ENCODE measurements around the gene DPF3. TPM values are rescaled to one million over a fixed set of nuclear protein-coding genes. Genes with fewer than 3 reads are reported as not detected.

Gene DPF3
- total and polyA plus RNA-seq, 9 of the 15 experiments (the other 6 are each of a cell fraction or from before 2014, with no cell fraction given), result 0.21 to 4.9 (median 1.2) TPM

GRCh38 chr14:72742838-72743195, 151.1 kb downstream of the DPF3 start (continued):
- TF ChIP-seq PHB2 (IDR thresholded peaks at IDR 0.05; ENCODE audit: low read depth) (no peak), CBFB (CRISPR knock-in tag; IDR thresholded peaks at IDR 0.05) (no peak), ZKSCAN1 (IDR thresholded peaks at IDR 0.05; ENCODE audit: low read depth, low read length) (no peak), MYC (IDR thresholded peaks at IDR 0.05; ENCODE audit: low read depth, low read length) (no peak), MYC (CRISPR knock-in tag; IDR thresholded peaks at IDR 0.05; ENCODE audit: borderline replicate concordance, low read depth) (no peak), TGIF2 (CRISPR knock-in tag; IDR thresholded peaks at IDR 0.05) (no peak), FOXA1 (IDR thresholded peaks at IDR 0.05; ENCODE audit: borderline replicate concordance) (no peak)

GRCh38 chr14:72742118-72742837, 151.6 kb downstream of the DPF3 start:
- in situ Hi-C loops (cut with MboI), result no loop called here
- 11% methylated on average over 22 of the region's 27 CpGs for WGBS (ENCODE audit: insufficient coverage, low coverage, missing lambda C conversion rate)
- CTCF ChIA-PET (ENCODE audit: low intra/inter-chr PET ratio), result no interaction called here
- intact Hi-C loops (cut with micrococcal nuclease), result loop anchor here (10.0 kb wide), 1 partner anchor 83 kb away; no protein-coding TSS in a partner anchor
- Histone ChIP-seq H3K79me2 (ENCODE audit: control insufficient read depth, insufficient read depth, low read length) (no peaks in the 10 kb centered on the region), H3K27ac (ENCODE audit: extremely low read depth, low read depth, low read length) (no peak overlapping the region), H3K9me3 (replicated peaks; ENCODE audit: control insufficient read depth, insufficient read depth, low read depth, low read length) (no peaks in the 10 kb centered on the region), H3K4me2 (ENCODE audit: insufficient read depth, low read length) (peak overlapping the region; percentile 57), H3K9ac (ENCODE audit: insufficient read depth in 1 of 2, low read depth in 2 of 2, low read length in 2 of 2) (peak overlapping the region in 1 of 2 experiments; percentile 42; a peak in 1 of 4 replicates), H3K4me3 (no peak overlapping the region), H3K9me1 (ENCODE audit: control insufficient read depth, insufficient read depth, low read length) (no peaks in the 10 kb centered on the region), H3K4me1 (replicated peaks in 1 of 2; ENCODE audit: control insufficient read depth in 2 of 2, insufficient read depth in 2 of 2, low read length in 2 of 2) (peaks cover 16 to 17% of the 10 kb centered on the region in 2 experiments; a peak in 4 of 5 replicates), H2AFZ (ENCODE audit: low read depth, low read length) (peak overlapping the region; percentile 20), H3K36me3 (ENCODE audit: control insufficient read depth, insufficient read depth, low read length) (no peaks in the 10 kb centered on the region), H3K27me3 (ENCODE audit: control insufficient read depth in 2 of 2, insufficient read depth in 2 of 2, low read length in 2 of 2) (no peaks in the 10 kb centered on the region), H4K20me1 (replicated peaks; ENCODE audit: control insufficient read depth, insufficient read depth, low read length) (no peaks in the 10 kb centered on the region)
- peak; percentile 55 to 87 (median 70) for DNase-seq (ENCODE audit: extremely low read depth in 1 of 4, low spot score in 3 of 4)
- BruUV-seq (replicated peaks), result no TSS peak
- POLR2A ChIA-PET, result interaction anchor here (0.6 kb wide), 1 partner anchor 28 kb away, joined by 3 read pairs; no protein-coding TSS in a partner anchor
- peak; percentile 97 for ATAC-seq
- FAIRE-seq, result peak; percentile 93
- TF ChIP-seq MYC (IDR thresholded peaks at IDR 0.05; ENCODE audit: low read depth, low read length) (no peak), MYC (CRISPR knock-in tag; IDR thresholded peaks at IDR 0.05; ENCODE audit: borderline replicate concordance, low read depth) (no peak), MEF2D (tag; conservative IDR thresholded peaks at IDR 0.05; ENCODE audit: low read depth) (no peak), KLF1 (tag; IDR thresholded peaks at IDR 0.05) (no peak), PHB2 (IDR thresholded peaks at IDR 0.05; ENCODE audit: low read depth) (no peak), ZNF146 (CRISPR knock-in tag; IDR thresholded peaks at IDR 0.05; ENCODE audit: unreplicated experiment) (no peak), ZNF277 (CRISPR knock-in tag; IDR thresholded peaks at IDR 0.05; ENCODE audit: borderline replicate concordance) (no peak), RERE (CRISPR knock-in tag; IDR thresholded peaks at IDR 0.05; ENCODE audit: borderline replicate concordance) (no peak), ZNF197 (CRISPR knock-in tag; IDR thresholded peaks at IDR 0.05; ENCODE audit: low read depth) (no peak), STAT5A (IDR thresholded peaks at IDR 0.05; ENCODE audit: borderline replicate concordance, low read length) (no peak)

All from K562 (cell line).